ES-I3 (cell line): ENCODE data around the gene PRKAG2.
A peak's percentile ranks its signal among the peaks of the same experiment; 100 is the strongest.
"Not testable (repeated sequence)": the region's sequence is repeated elsewhere in the genome, so short reads cannot be mapped to it uniquely, and the experiment has no call there.

Source experiments
- H3K36me3 ChIP-seq: 2 replicates; pipeline ENCODE4 v1.6.1; 2013; ENCODE audit warnings: mild to moderate bottlenecking, low read length, control low read depth, moderate library complexity; ENCODE audit not compliant: insufficient read depth
- H3K4me1 ChIP-seq: 2 replicates; pipeline ENCODE4 v1.6.1; 2013; ENCODE audit warnings: mild to moderate bottlenecking, control low read depth, low read length; ENCODE audit not compliant: insufficient read depth
- H3K9ac ChIP-seq: 2 replicates; pipeline ENCODE4 v1.6.1; 2013; ENCODE audit warnings: low read depth, mild to moderate bottlenecking, low read length, moderate library complexity
- H3K9me3 ChIP-seq: 2 replicates; pipeline ENCODE4 v1.6.1; 2013; ENCODE audit warnings: mild to moderate bottlenecking, low read length, moderate library complexity; ENCODE audit not compliant: control insufficient read depth, insufficient read depth

Gene PRKAG2

GRCh38 chr7:151756866-151757265, 120.0 kb downstream of the PRKAG2 start:
- H3K36me3 ChIP-seq: no peaks in the 10 kb centered on the region
- H3K4me1 ChIP-seq: peaks cover 29% of the 10 kb centered on the region
- no peak overlapping the region for H3K9ac ChIP-seq
- no peaks in the 10 kb centered on the region for H3K9me3 ChIP-seq

- H3K36me3 ChIP-seq: no peaks in the 10 kb centered on the region
- H3K4me1 ChIP-seq: peaks cover 29% of the 10 kb centered on the region
- H3K9ac ChIP-seq: no peak overlapping the region
- H3K9me3 ChIP-seq: no peaks in the 10 kb centered on the region
Measured at GRCh38 chr7:151756076-151756731, 120.7 kb downstream of the PRKAG2 start.

DNA sequence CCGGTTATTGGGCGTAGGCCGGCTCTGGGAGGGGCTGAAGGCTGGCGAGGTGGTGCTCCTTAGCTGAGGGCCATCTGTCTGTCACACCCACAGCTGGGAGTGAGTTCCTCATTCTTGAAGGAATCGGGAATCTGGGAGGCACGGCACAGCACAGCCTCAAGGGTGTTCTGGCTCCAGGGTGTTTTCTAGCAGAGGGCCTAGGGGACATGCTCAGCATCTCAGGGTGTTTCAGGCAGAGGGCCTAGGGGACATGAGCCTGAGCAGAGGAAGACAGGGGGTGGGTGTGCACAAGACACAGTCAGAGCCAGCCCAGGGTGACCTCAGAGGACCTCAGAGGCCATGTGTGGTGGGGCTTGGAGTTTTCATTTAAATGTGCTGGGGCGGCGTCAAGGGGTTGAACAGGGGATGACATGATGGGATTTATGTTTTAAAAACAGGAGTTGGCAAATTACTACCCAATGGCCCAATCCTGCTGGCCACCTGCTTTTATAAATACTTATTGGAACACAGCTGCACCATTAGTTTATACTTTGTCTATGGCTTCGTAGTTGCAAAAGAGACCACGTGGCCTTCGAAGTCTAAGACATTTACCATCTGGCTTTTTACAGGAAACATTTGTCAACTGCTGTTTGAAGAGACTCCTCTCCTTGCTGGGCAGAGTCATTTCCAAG, 121.6 kb downstream of the PRKAG2 start:
- Histone ChIP-seq H3K9ac (peak overlapping the region; percentile 22; the same call in 1 of the 2 replicates), H3K36me3 (no peaks in the 10 kb centered on the region), H3K9me3 (no peaks in the 10 kb centered on the region), H3K4me1 (peaks cover 29% of the 10 kb centered on the region)

DNA sequence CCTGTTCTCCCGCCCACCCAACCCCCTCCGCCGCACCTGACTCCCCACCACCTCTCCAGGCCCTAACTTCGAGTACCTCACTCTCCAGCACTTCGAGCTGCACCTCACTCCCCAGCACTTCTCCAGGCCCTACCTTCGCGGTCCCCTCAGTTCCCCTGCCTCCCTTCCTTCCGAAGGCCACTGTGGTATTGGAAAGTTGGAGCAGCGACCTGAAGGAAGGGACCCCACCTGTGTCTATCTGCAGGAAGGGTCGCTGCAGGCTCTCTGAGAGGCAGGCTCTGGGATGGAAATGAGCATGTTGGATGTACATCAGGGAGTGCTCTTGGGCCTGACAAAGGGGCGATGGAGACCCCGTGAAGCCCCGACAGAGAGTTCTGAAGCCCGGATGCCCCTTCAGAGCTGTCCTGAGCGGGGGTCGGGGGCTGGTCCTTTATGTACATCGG, 122.2 kb downstream of the PRKAG2 start:
- Histone ChIP-seq H3K4me1 (peaks cover 29% of the 10 kb centered on the region), H3K36me3 (no peaks in the 10 kb centered on the region), H3K9me3 (no peaks in the 10 kb centered on the region), H3K9ac (peak overlapping the region; percentile 22)

GRCh38 chr7:151754142-151754590, 122.7 kb downstream of the PRKAG2 start:
- Histone ChIP-seq H3K9me3 (no peaks in the 10 kb centered on the region), H3K9ac (no peak overlapping the region), H3K36me3 (no peaks in the 10 kb centered on the region), H3K4me1 (peaks cover 32% of the 10 kb centered on the region)

GRCh38 chr7:151752816-151753595, 123.9 kb downstream of the PRKAG2 start:
- Histone ChIP-seq H3K4me1 (peaks cover 35% of the 10 kb centered on the region), H3K36me3 (no peaks in the 10 kb centered on the region), H3K9ac (no peak overlapping the region), H3K9me3 (no peaks in the 10 kb centered on the region)

GRCh38 chr7:151752037-151752436, 124.9 kb downstream of the PRKAG2 start:
- peaks cover 26% of the 10 kb centered on the region for H3K4me1 ChIP-seq
- H3K9me3 ChIP-seq: no peaks in the 10 kb centered on the region
- H3K9ac ChIP-seq: no peak overlapping the region
- H3K36me3 ChIP-seq: no peaks in the 10 kb centered on the region

DNA sequence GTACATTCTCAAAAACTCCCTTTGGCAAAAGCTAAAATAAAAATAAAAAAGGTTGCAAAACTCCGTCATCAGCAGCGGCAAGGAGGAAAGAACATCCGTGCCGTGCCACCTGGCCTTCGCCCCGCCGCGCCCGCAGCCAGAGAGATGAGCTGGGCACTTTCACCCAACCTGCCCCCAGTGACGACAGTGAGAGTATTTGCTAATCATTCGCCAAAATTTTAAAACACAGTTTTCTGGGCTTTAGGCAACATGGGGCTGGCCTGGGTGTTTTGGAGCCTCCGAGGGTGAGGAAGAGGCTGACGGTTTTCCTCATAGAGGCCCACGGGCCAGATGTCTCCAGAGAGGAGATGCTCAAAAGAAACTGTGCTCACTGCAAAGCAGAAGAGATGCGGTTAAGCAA, 128.2 kb downstream of the PRKAG2 start:
- Histone ChIP-seq H3K36me3 (no peaks in the 10 kb centered on the region; the same call in 1 of the 2 replicates), H3K9me3 (no peaks in the 10 kb centered on the region), H3K4me1 (peaks cover 11% of the 10 kb centered on the region; the same call in 1 of the 2 replicates), H3K9ac (no peak overlapping the region)

- H3K9me3 ChIP-seq, H3K9ac ChIP-seq, H3K36me3 ChIP-seq: not testable (repeated sequence)
- peaks cover 14% of the 10 kb centered on the region for H3K4me1 ChIP-seq
Measured at GRCh38 chr7:151748021-151748420, 128.9 kb downstream of the PRKAG2 start.

DNA sequence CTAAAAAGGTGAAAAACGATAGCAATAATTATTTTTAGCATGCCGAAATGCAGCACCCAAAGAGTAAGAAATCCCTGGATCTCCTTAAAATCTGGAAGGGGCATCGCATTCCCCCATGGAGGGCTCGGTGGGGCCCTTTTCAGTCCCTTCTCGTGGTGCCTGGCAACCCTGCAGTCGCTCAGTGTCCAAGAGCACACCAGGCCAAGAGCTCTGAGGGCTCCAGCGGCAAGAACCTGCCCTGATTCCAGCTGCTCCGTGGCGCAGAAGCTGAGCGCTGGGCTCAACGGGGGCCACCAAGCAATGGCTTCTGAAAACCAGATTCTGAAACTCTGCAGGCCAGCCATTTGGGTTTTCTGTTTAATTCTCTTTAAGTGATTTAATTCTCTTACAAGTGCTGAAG, 131.2 kb downstream of the PRKAG2 start:
- Histone ChIP-seq H3K4me1 (peaks cover 22% of the 10 kb centered on the region), H3K9me3 (no peaks in the 10 kb centered on the region), H3K36me3 (no peaks in the 10 kb centered on the region; the same call in 1 of the 2 replicates), H3K9ac (no peak overlapping the region)

DNA sequence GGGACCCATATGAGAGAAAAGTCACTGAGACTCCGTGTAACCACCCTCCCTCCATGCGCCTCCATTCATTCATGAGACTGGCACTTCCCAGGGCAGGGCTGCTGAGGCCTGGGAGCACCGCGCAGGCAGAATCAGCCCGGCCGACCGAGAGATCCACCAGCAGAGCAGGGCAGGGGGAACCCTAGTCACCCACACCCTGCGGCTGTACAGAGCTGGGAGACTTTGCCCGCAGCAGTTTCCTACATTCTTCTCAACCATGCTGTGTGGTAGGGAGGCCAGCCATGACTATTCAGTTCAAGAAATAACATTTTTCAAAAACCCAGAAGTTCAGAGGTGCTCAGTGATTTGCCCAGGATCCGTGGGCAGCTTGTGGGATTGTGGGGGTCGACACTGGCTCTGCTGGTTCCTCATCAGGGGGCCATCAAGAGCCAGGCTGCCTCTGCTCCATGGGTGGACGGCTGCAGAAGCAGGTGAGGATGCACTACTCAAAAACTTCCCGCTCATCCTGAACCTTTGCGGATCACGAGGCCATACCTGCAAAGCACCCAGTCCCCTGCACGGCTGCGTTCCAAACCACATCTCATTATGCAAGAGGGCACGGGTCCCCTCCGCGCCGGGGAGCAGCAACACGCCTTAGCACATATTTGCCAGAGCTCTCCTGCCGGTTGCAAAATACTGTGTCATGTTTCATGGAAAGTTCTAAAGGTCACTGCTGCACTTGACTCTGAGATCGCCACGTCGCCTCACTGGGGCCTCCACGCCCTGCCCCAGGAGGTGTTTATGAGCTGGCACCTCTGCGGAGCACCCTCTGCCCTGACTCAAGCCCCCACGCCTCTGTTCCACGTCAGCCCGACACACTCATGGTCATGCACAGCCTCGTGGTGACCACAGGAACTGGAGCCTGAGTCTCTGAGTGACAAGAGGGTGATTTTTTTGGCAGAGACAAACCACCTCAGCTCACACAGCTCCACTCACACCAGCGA, 132.0 kb downstream of the PRKAG2 start:
- Histone ChIP-seq H3K36me3 (no peaks in the 10 kb centered on the region; the same call in 1 of the 2 replicates), H3K4me1 (peaks cover 29% of the 10 kb centered on the region), H3K9me3 (no peaks in the 10 kb centered on the region), H3K9ac (no peak overlapping the region)

DNA sequence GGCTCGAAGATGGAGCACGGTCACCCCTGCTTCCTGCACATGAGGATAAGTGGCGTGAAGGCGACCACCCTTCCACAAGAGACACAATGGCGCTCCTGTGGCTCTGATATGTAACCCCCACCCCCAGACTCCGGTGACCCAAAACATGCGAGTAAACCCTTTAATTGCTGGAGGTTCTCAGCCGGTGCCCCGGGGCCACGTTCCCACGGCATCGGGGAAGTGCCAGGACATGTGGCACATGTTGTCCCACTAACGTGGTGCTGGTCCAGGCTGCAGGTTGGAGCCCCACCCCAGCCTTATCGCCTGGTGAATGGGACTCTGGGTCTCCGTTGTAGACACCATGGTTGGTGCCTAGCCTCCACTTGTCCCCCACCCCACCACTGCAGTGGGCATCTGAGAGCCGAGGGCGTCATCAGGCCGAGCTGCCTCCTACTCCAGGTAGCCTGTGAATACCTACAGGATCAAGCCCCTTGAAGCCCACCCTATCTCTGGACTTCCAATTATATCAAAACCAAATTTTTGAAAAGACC, 132.8 kb downstream of the PRKAG2 start:
- Histone ChIP-seq H3K4me1 (peaks cover 27% of the 10 kb centered on the region), H3K36me3 (no peaks in the 10 kb centered on the region; the same call in 1 of the 2 replicates), H3K9me3 (no peaks in the 10 kb centered on the region; the same call in 1 of the 2 replicates), H3K9ac (no peak overlapping the region)

- no peak overlapping the region for H3K9ac ChIP-seq
- H3K9me3 ChIP-seq: no peaks in the 10 kb centered on the region; the same call in 1 of the 2 replicates
- H3K36me3 ChIP-seq: no peaks in the 10 kb centered on the region; the same call in 1 of the 2 replicates
- H3K4me1 ChIP-seq: peaks cover 24% of the 10 kb centered on the region
Measured at GRCh38 chr7:151743481-151743983, 133.4 kb downstream of the PRKAG2 start.
